HG03354 (cell line): Measurements from ENCODE around the gene CDH18.

ENCODE experiments used
- ATAC-seq: cut with Tn5 transposase; IDR thresholded peaks from one replicate; pipeline ENCODE4 v1.9.1; 2021; ENCODE audit warnings: mild to moderate bottlenecking; ENCODE audit not compliant: unreplicated experiment, poor library complexity, severe bottlenecking

Gene CDH18

GRCh38 chr5:19767987-19768386, 220.0 kb downstream of the CDH18 start:
- no peak for ATAC-seq

- no peak for ATAC-seq
These were observed 234.4 kb downstream of the CDH18 start for GRCh38 chr5:19753579-19753978.

- no peak for ATAC-seq
These were observed 236.7 kb downstream of the CDH18 start for GRCh38 chr5:19751326-19751725.

- no peak for ATAC-seq
These were observed 242.8 kb downstream of the CDH18 start for GRCh38 chr5:19745247-19745646.

GRCh38 chr5:19739671-19740070, 248.3 kb downstream of the CDH18 start:
- ATAC-seq = no peak

GRCh38 chr5:19734776-19735175, 253.2 kb downstream of the CDH18 start:
- ATAC-seq = no peak

GRCh38 chr5:19733612-19734495, 254.1 kb downstream of the CDH18 start:
- ATAC-seq = no peak

- no peak for ATAC-seq
These were observed 259.4 kb downstream of the CDH18 start for GRCh38 chr5:19728571-19728970.

GRCh38 chr5:19719109-19719508, 268.9 kb downstream of the CDH18 start:
- ATAC-seq = no peak

GRCh38 chr5:19713740-19714139, 274.3 kb downstream of the CDH18 start:
- ATAC-seq = no peak

- no peak for ATAC-seq
These were observed 278.6 kb downstream of the CDH18 start for GRCh38 chr5:19709403-19709802.

GRCh38 chr5:19706776-19707175, 281.2 kb downstream of the CDH18 start:
- ATAC-seq = no peak

GRCh38 chr5:19701731-19702130, 286.3 kb downstream of the CDH18 start:
- ATAC-seq = no peak

GRCh38 chr5:19694949-19695611, 292.9 kb downstream of the CDH18 start:
- no peak for ATAC-seq

- ATAC-seq = no peak
These were observed 297.0 kb downstream of the CDH18 start for GRCh38 chr5:19690978-19691377.

GRCh38 chr5:19685473-19685872, 302.5 kb downstream of the CDH18 start:
- no peak for ATAC-seq

GRCh38 chr5:19676895-19677294, 311.1 kb downstream of the CDH18 start:
- no peak for ATAC-seq

- ATAC-seq = no peak
These were observed 327.3 kb downstream of the CDH18 start for GRCh38 chr5:19660679-19661078.

- ATAC-seq = no peak
These were observed 332.4 kb downstream of the CDH18 start for GRCh38 chr5:19655627-19656026.

- ATAC-seq = no peak
These were observed 349.5 kb downstream of the CDH18 start for GRCh38 chr5:19638461-19638860.

GRCh38 chr5:19630876-19631275, 357.1 kb downstream of the CDH18 start:
- ATAC-seq = no peak
